HG03457 (cell line): Measurements from ENCODE around the gene NECAB3.

ENCODE experiments used
- ATAC-seq: cut with Tn5 transposase; IDR thresholded peaks from one replicate; pipeline ENCODE4 v1.9.1; 2021; ENCODE audit warnings: moderate number of reproducible peaks; ENCODE audit not compliant: unreplicated experiment

The NECAB3 gene

GRCh38 chr20:33666293-33667244 lies 7.7 kb downstream of the NECAB3 start, which contains the start of gene ACTL10:
TSS of gene ACTL10 (plus strand) at chr20:33666943. CDS start at chr20:33667498, 555 bp downstream.
- peak; percentile 47 for ATAC-seq

- ATAC-seq = no peak
These were observed 9.5 kb downstream of the NECAB3 start for GRCh38 chr20:33664762-33665144.

- no peak for ATAC-seq
These were observed 10.0 kb downstream of the NECAB3 start for GRCh38 chr20:33664085-33664761.

- ATAC-seq = no peak
These were observed 10.8 kb downstream of the NECAB3 start for GRCh38 chr20:33663161-33664084.

- ATAC-seq = no peak
These were observed 12.1 kb downstream of the NECAB3 start, which contains the start of gene C20orf144 for GRCh38 chr20:33662172-33662571. TSS of gene C20orf144 (plus strand) at chr20:33662327. CDS start at chr20:33662346, 19 bp downstream.

GRCh38 chr20:33660685-33661058 lies 13.6 kb downstream of the NECAB3 start:
- no peak for ATAC-seq

GRCh38 chr20:33660035-33660684 lies 14.1 kb downstream of the NECAB3 start:
- ATAC-seq = no peak

GRCh38 chr20:33659341-33660034 lies 14.7 kb downstream of the NECAB3 start:
- ATAC-seq = no peak

- no peak for ATAC-seq
These were observed 15.3 kb downstream of the NECAB3 start for GRCh38 chr20:33658929-33659328.

GRCh38 chr20:33658510-33658909 lies 15.7 kb downstream of the NECAB3 start:
- ATAC-seq = no peak

GRCh38 chr20:33657704-33658095 lies 16.5 kb downstream of the NECAB3 start:
- no peak for ATAC-seq

GRCh38 chr20:33656783-33657703 lies 17.2 kb downstream of the NECAB3 start:
- no peak for ATAC-seq

GRCh38 chr20:33656010-33656782 lies 18.0 kb downstream of the NECAB3 start:
- ATAC-seq = no peak

GRCh38 chr20:33655164-33655563 lies 19.1 kb downstream of the NECAB3 start:
- no peak for ATAC-seq

GRCh38 chr20:33654680-33655161 lies 19.5 kb downstream of the NECAB3 start:
- ATAC-seq = no peak

GRCh38 chr20:33653900-33654596 lies 20.2 kb downstream of the NECAB3 start:
- ATAC-seq = no peak

- no peak for ATAC-seq
These were observed 20.9 kb downstream of the NECAB3 start for GRCh38 chr20:33653218-33653899.
